GM18502 (cell line): ENCODE measurements around the gene GGCX.
"Not testable (repeated sequence)": the region's sequence is repeated elsewhere in the genome, so short reads cannot be mapped to it uniquely, and the experiment has no call there.

Experiments used
- ATAC-seq: cut with Tn5 transposase; IDR thresholded peaks from one replicate; pipeline ENCODE4 v1.9.1; 2021; ENCODE audit warnings: mild to moderate bottlenecking; ENCODE audit not compliant: unreplicated experiment, poor library complexity

GGCX gene

DNA sequence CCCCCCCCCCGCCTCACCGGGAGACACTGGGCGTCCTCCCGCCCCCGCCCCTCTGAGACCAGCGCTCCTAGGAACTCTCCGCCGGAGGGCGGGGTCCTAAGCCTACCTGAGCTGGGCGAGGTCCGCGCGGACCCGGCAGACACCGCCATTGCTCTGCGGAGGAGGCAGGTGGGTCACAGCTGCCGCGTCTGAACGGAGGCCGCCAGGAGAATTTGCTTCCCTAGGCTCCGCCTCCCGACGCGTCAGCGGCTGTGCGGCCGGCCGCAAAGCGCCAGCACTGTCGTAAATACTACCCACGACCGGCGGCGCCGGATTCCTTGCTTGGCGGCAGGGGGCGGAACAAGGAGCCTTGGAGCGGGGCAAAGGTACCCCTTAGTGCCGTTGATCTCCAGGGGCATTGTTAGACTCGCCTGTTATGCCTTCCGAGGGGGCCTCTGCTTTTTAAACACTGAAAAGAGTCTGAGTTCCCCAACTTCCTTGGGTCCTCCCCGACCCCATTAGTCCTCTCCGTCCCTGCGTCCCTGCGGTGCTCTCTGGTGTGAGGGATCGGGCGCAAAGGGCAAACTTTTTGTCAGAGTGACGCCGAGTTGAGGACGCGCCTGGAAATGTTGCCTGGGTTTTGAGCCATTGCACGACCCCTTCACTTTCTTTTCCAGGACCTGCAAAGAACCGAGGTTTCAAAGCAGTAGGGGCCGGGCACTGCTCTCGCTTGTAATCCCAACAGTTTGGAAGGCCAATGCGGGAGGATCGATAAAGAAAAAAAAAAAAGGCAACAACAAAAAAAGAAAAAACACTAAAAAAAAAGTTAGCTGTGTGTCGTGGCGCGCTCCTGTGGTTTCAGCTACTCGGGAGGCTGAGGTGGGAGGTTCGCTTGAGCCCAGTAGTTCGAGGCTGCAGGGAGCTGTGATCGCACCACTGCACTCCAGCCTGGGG, at the start of gene GGCX:
TSS of gene GGCX (minus strand) at position 214 of the 933 bp plus-strand sequence. CDS start at position 149, 65 bp downstream.
- peak; percentile 95 for ATAC-seq

- no peak for ATAC-seq
Observed at GRCh38 chr2:85607268-85608215, 46.2 kb upstream of the GGCX start.

- no peak for ATAC-seq
Observed at GRCh38 chr2:85606116-85606455, 44.8 kb upstream of the GGCX start.

- ATAC-seq, result no peak
Observed at GRCh38 chr2:85605406-85606115, 44.3 kb upstream of the GGCX start.

- ATAC-seq, result no peak
Observed at GRCh38 chr2:85604568-85605339, 43.5 kb upstream of the GGCX start.

DNA sequence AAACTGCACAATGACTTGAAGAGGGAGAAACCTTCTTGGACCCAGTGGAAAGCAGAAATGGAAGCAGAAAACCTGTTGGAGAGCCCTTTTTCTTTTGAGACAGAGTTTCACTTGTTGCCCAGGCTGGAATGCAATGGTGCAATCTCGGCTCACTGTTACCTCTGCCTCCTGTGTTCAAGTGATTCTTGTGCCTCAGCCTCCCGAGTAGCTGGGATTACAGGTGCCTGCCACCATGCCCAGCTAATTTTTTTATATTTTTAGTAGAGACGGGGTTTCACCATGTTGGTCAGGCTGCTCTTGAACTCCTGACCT, 42.8 kb upstream of the GGCX start:
- not testable (repeated sequence) for ATAC-seq

GRCh38 chr2:85602476-85603234, 41.4 kb upstream of the GGCX start, which contains the start of gene TMEM150A:
Gene TMEM150A (minus strand): TSS chr2:85602698. CDS start chr2:85601948, 750 bp downstream.
- ATAC-seq, result peak; percentile 96

- peak; percentile 46 for ATAC-seq
Observed at GRCh38 chr2:85601771-85602475, 40.6 kb upstream of the GGCX start.

GRCh38 chr2:85600951-85601770, 39.9 kb upstream of the GGCX start:
- no peak for ATAC-seq

DNA sequence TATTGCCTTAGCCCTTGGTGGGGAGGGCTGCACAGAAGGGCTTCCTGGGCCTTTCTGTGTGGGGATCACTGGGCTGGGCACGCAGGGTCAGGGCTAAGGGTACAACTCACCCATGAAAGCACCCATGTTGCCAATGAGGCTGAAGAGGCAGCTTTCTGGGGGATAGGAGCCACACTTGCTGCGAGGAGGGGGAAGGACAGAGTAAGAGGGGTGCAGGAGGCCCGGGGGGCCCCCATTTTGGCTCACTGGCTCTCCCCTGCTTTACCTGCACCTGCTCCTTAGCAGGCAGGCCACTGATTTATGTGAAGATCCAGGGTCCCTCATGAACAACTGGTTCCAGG, 38.9 kb upstream of the GGCX start:
- no peak for ATAC-seq

DNA sequence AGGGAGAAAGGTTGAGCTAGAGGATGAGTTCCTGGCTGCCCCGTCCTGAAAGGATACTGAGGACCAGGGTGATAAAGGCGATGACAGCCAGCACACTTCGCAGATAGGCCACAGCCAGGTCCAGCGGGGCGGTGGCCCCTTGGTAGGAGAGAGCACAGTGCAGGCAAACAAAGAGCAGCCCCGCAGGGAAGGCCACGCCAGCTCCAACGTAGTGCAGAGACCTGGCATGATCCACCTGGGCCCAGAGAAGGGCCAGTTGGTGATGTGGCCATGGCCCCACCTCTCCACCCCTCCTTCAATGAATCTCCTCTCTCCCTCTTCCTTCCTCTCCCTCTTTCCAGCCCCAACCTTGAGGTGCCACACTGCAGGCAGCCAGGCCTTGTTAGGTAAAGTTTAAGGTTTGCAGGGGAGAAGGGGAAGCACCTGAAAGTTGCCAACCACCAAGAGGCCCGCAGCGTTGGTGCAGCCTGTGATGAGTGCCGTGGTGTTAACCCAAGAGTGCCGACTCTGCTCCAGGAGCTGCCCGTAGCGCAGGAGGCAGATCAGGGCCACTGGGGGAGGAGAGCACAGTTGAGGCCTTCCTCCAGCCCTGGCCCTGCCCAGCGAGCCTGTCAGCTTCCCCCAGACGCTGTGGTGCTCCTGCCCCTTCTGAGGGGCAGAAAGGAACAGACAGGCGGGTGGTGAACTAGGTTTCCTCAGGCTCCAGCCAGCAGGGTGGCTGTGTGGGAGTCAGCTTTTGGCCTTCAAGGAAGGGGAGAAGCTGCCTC, 38.4 kb upstream of the GGCX start:
- ATAC-seq, result no peak

GRCh38 chr2:85598594-85599340, 37.5 kb upstream of the GGCX start:
- ATAC-seq, result no peak

DNA sequence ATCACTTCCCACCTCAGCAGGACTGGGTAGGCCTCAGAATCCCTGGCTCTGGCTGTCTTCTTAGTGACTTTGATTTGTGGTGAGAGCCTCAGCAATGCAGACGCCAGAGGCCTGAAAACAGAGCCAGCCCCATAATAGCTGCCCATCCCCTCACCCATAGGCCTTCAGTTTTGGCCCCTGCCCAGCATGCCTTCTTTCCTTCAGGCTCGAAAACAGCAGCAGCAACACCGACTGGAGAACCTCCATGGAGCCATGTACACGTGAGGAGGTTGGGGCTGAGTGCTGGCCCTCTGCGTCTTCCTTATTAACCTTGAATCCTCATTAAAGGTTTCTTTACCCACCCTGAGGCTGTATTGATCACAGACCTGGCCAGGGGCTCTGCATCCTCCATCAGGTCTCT, 35.9 kb upstream of the GGCX start:
- ATAC-seq, result no peak

DNA sequence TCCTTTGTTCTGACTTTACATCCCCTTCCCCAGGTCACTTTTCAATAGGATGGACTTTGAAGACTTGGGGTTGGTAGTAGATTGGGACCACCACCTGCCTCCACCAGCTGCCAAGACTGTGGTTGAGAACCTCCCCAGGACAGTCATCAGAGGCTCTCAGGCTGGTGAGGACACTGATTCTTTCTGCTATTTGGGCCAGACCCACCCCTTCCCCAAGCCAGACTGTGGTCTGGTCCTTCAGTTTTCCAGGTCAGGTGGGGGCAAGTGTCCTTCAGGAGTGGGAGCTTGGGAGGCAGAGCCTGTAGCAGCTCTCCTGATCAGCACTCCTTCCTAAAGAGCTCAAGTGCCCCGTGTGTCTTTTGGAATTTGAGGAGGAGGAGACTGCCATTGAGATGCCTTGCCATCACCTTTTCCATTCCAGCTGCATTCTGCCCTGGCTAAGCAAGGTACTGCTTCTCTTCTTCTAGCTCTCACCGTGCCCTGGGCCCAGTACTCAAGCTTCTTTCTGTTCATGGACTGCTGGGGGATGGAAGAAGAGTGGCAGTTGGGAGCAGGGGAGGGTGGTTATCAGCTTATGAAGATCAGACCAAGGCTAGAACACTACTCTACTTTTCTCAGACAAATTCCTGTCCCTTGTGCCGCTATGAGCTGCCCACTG, 35.3 kb upstream of the GGCX start:
- no peak for ATAC-seq

DNA sequence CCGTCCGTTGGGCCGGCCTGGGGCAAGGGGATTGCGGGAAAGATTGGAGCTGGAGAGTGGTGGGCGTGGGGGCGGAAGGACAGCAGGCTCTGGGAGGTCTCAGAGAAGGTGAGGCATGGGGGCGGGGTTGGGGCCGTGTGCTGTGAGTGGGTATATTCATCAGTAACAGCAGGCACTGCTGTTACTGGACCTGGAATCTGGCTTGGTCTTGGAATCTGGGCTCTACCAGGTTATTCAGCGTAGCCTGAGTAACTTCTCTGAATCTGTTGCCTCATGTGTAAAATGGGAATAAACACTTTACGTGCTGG, 34.7 kb upstream of the GGCX start:
- ATAC-seq, result no peak
